IPS-15b (cell line): ENCODE results near the gene LGALS16.

Experiments used
- H3K27me3 ChIP-seq: one replicate; pipeline ENCODE4 v1.6.1; 2013; ENCODE audit warnings: low read length; ENCODE audit not compliant: control insufficient read depth, insufficient read depth
- H3K36me3 ChIP-seq: one replicate; pipeline ENCODE4 v1.6.1; 2013; ENCODE audit warnings: low read length; ENCODE audit not compliant: control insufficient read depth, insufficient read depth
- H3K4me1 ChIP-seq: one replicate; pipeline ENCODE4 v1.6.1; 2013; ENCODE audit warnings: mild to moderate bottlenecking, low read length; ENCODE audit not compliant: control insufficient read depth, insufficient read depth
- H3K4me3 ChIP-seq: one replicate; pipeline ENCODE4 v1.5.1; 2013; ENCODE audit warnings: low read depth, low read length
- H3K9ac ChIP-seq: one replicate; pipeline ENCODE4 v1.6.1; 2013; ENCODE audit warnings: low read depth, mild to moderate bottlenecking, low read length
- H3K9me3 ChIP-seq: one replicate; pipeline ENCODE4 v1.6.1; 2013; ENCODE audit warnings: mild to moderate bottlenecking, low read length; ENCODE audit not compliant: control insufficient read depth, insufficient read depth

Gene LGALS16

GRCh38 chr19:39698535-39698934 lies 42.8 kb downstream of the LGALS16 start:
- Histone ChIP-seq H3K4me1 (no peaks in the 10 kb centered on the region), H3K36me3 (no peaks in the 10 kb centered on the region), H3K27me3 (no peaks in the 10 kb centered on the region), H3K9ac (no peak overlapping the region), H3K4me3 (no peak overlapping the region), H3K9me3 (no peaks in the 10 kb centered on the region)

DNA sequence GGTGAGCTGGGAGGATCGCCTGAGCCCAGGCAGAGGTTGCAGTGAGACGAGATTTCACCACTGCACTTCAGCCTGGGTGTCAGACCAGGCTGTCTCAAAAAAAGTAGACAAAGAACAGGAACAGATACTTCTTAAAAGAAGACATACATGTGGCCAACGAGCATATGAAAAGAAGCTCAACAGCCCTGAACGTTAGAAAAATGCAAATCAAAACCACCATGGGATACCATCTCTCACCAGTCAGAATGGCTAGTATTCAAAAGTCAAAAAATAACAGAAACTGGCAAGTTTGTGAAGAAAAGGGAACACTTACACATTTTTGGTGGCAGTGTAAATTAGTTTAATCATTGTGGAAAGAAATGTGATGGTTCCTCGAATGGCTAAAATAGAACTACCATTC lies 45.6 kb downstream of the LGALS16 start:
- no peak overlapping the region for H3K9ac ChIP-seq
- H3K36me3 ChIP-seq: no peaks in the 10 kb centered on the region
- H3K4me3 ChIP-seq: no peak overlapping the region
- no peaks in the 10 kb centered on the region for H3K4me1 ChIP-seq
- no peaks in the 10 kb centered on the region for H3K9me3 ChIP-seq
- H3K27me3 ChIP-seq: no peaks in the 10 kb centered on the region

DNA sequence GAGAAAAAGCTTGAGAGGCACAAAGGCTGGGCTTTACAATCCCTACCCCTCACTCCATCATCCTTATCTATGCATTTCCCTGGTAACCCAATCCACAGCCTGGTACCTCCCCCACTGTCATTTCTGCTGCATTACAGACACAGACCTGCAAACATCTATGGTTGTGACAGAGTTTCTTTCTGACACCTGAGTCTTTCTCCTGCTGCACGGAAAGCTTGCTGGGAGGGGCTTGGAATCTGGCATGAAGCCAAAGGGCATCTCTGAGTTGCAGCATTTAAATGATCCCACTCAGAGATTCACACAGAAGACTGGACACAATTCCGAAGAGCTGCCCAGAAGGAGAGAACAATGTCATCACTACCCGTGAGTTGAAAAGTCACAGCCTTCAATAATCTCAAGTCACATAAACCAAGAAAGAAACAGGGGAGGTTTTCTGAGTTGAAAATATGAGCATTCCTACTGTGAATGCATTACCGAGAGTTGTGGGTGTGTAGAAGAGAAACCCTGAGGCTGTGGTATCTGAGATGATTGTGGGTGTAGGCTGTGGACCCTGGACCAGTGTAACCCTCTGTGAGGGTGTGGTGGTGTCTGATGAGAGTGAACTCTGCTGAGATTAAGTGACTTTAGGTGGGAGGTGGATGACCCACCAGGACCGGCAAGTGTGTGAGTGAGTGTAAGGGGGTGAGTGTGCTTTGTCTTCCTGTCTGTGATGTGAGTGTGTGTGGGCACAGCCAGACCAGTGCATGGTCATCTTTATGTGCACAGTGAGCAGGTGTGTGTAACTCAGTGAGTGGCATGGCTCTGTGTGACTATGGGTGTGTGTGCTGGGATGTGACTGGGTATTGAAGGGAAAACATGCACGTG lies 48.7 kb downstream of the LGALS16 start, which contains the start of gene LGALS14:
Gene LGALS14 (plus strand): TSS at position 301 of the 864 bp plus-strand sequence. CDS start 48 bp downstream, at position 349.
- no peaks in the 10 kb centered on the region for H3K9me3 ChIP-seq
- no peak within 1 kb of the TSS for H3K9ac ChIP-seq
- H3K4me3 ChIP-seq: no peak within 1 kb of the TSS
- H3K36me3 ChIP-seq: no peaks in the 10 kb centered on the region
- no peaks in the 10 kb centered on the region for H3K4me1 ChIP-seq
- H3K27me3 ChIP-seq: no peaks in the 10 kb centered on the region

GRCh38 chr19:39705578-39706188 lies 50.0 kb downstream of the LGALS16 start:
- H3K9ac ChIP-seq: no peak overlapping the region
- no peak overlapping the region for H3K4me3 ChIP-seq
- no peaks in the 10 kb centered on the region for H3K4me1 ChIP-seq
- H3K36me3 ChIP-seq: no peaks in the 10 kb centered on the region
- peaks cover 2% of the 10 kb centered on the region for H3K27me3 ChIP-seq
- no peaks in the 10 kb centered on the region for H3K9me3 ChIP-seq

DNA sequence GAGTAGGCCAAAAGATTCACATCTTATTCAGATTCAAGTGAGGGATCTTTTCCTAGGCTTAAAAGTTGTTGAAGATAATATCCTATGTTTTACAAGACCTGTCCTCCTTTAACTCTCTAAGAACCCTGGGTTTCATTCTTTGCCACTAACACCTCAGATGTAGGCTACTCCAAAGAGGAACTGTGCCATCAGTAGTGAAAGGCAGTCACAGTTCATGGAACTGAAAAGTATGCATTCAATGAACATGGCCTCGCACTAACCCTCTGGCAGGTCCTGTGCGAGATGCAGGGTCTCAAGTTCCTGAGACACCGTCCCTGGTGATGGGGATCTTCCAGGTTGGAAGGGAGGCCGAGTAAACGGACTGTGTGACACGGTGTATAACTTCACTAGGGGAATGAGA lies 52.9 kb downstream of the LGALS16 start:
- H3K4me3 ChIP-seq: no peak overlapping the region
- H3K36me3 ChIP-seq: no peaks in the 10 kb centered on the region
- H3K4me1 ChIP-seq: no peaks in the 10 kb centered on the region
- peaks cover 2% of the 10 kb centered on the region for H3K27me3 ChIP-seq
- H3K9ac ChIP-seq: no peak overlapping the region
- no peaks in the 10 kb centered on the region for H3K9me3 ChIP-seq

DNA sequence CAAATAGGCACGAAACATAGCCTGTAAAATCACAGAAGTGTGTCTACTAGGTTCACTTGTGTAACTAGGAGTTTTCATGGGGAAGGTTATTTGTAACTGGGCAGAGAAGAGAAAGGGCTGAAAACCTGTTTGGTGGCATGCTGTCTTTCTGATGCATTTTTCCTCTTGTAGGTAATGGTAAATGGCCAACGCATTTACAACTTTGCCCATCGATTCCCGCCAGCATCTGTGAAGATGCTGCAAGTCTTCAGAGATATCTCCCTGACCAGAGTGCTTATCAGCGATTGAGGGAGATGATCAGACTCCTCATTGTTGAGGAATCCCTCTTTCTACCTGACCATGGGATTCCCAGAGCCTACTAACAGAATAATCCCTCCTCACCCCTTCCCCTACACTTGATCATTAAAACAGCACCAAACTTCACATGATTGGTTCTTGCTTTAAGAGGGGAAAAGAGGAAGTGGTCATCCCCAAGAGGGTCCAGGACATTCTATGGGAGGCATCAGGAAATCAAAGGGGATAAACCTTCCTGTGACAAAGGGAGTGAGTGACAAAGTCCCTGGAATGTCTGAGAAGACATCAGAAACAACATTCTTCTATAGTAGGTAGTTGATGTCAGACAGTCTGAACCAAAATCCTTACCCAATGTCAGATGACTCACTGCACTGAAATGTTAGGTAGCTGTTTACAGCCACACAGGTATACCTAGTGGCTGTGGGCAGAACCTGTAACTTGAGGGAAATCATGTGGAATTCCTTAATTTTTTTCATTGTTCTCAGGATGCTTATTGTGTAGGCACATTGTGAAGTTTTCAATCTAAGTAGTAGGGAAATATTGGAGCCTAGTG lies 53.5 kb downstream of the LGALS16 start:
- H3K27me3 ChIP-seq: peaks cover 2% of the 10 kb centered on the region
- no peaks in the 10 kb centered on the region for H3K36me3 ChIP-seq
- no peak overlapping the region for H3K4me3 ChIP-seq
- no peak overlapping the region for H3K9ac ChIP-seq
- H3K9me3 ChIP-seq: no peaks in the 10 kb centered on the region
- no peaks in the 10 kb centered on the region for H3K4me1 ChIP-seq
